DMS79 (cell line): Measurements from ENCODE around the gene RBM26.
"Not testable (repeated sequence)": the region's sequence is repeated elsewhere in the genome, so short reads cannot be mapped to it uniquely, and the experiment has no call there.

Experiments
- DNase-seq: peaks from one replicate; lab custom pipeline; 2025; lab: John Stamatoyannopoulos, UW

RBM26 gene

GRCh38 chr13:79386125-79386826 is 19.8 kb downstream of the RBM26 start:
- DNase-seq = no peak

- no peak for DNase-seq
These were observed 20.4 kb downstream of the RBM26 start for GRCh38 chr13:79385694-79386093.

GRCh38 chr13:79384022-79384610 is 21.9 kb downstream of the RBM26 start:
- DNase-seq = no peak

- DNase-seq = no peak
These were observed 23.3 kb downstream of the RBM26 start for GRCh38 chr13:79382545-79383275.

GRCh38 chr13:79380997-79381396 is 25.1 kb downstream of the RBM26 start:
- DNase-seq = no peak

GRCh38 chr13:79379274-79379673 is 26.8 kb downstream of the RBM26 start:
- DNase-seq = no peak

GRCh38 chr13:79376843-79377242 is 29.2 kb downstream of the RBM26 start:
- no peak for DNase-seq

GRCh38 chr13:79374578-79374977 is 31.5 kb downstream of the RBM26 start:
- DNase-seq = no peak

- no peak for DNase-seq
These were observed 32.1 kb downstream of the RBM26 start for GRCh38 chr13:79373916-79374315.

GRCh38 chr13:79369226-79369625 is 36.8 kb downstream of the RBM26 start:
- no peak for DNase-seq

GRCh38 chr13:79365981-79366380 is 40.1 kb downstream of the RBM26 start:
- DNase-seq = no peak

GRCh38 chr13:79361299-79361698 is 44.8 kb downstream of the RBM26 start:
- no peak for DNase-seq

- DNase-seq = no peak
These were observed 46.0 kb downstream of the RBM26 start for GRCh38 chr13:79360095-79360494.

GRCh38 chr13:79359064-79359463 is 47.0 kb downstream of the RBM26 start:
- DNase-seq = no peak

- DNase-seq = no peak
These were observed 51.8 kb downstream of the RBM26 start for GRCh38 chr13:79354285-79354684.

- DNase-seq = no peak
These were observed 52.4 kb downstream of the RBM26 start for GRCh38 chr13:79353693-79354092.

GRCh38 chr13:79352107-79352506 is 53.9 kb downstream of the RBM26 start:
- DNase-seq = no peak

GRCh38 chr13:79349608-79350007 is 56.4 kb downstream of the RBM26 start:
- not testable (repeated sequence) for DNase-seq

- no peak for DNase-seq
These were observed 57.0 kb downstream of the RBM26 start for GRCh38 chr13:79349011-79349410.

GRCh38 chr13:79346300-79346914 is 59.6 kb downstream of the RBM26 start:
- no peak for DNase-seq

GRCh38 chr13:79341202-79341601 is 64.9 kb downstream of the RBM26 start:
- DNase-seq = no peak

GRCh38 chr13:79340490-79340889 is 65.6 kb downstream of the RBM26 start:
- DNase-seq = no peak

- no peak for DNase-seq
These were observed 67.7 kb downstream of the RBM26 start for GRCh38 chr13:79338343-79338742.
